HUES64 (cell line): ENCODE data around the gene SLC12A3. TPM values are rescaled to one million over a fixed set of nuclear protein-coding genes. Genes with fewer than 3 reads are reported as not detected.

Experiments
- H3K27ac ChIP-seq: 2 replicates; pipeline ENCODE4 v1.7.0; 2013; ENCODE audit warnings: low read depth, low read length, inconsistent platforms
- H3K27me3 ChIP-seq: 2 replicates; pipeline ENCODE4 v1.6.1; 2013; ENCODE audit warnings: mild to moderate bottlenecking, low read length; ENCODE audit not compliant: insufficient read depth
- H3K36me3 ChIP-seq: 2 replicates; pipeline ENCODE4 v1.6.1; 2013; ENCODE audit warnings: mild to moderate bottlenecking, low read length; ENCODE audit not compliant: insufficient read depth
- H3K4me1 ChIP-seq: 2 replicates; pipeline ENCODE4 v1.6.1; 2013; ENCODE audit warnings: mild to moderate bottlenecking, low read length, moderate library complexity; ENCODE audit not compliant: insufficient read depth
- H3K4me3 ChIP-seq: 2 replicates; pipeline ENCODE4 v1.5.1; 2013; ENCODE audit warnings: mild to moderate bottlenecking, low read length, moderate library complexity
- H3K9ac ChIP-seq: 2 replicates; pipeline ENCODE4 v1.6.1; 2013; ENCODE audit warnings: mild to moderate bottlenecking, low read depth, low read length
- H3K9me3 ChIP-seq: 2 replicates; pipeline ENCODE4 v1.6.1; 2013; ENCODE audit warnings: low read depth, low read length; ENCODE audit not compliant: insufficient read depth
- WGBS: fragments of 150-250, 120-280 bp; methylation state at CpG from one replicate; pipeline ENCODE4 v1.1.7; 2013; ENCODE audit warnings: missing lambda C conversion rate; 5-methylcytosine and 5-hydroxymethylcytosine counted together
- polyA plus RNA-seq, 2 experiments: library from polyadenylated mRNA; stranded (reverse); fragments of 50-300 nt; gene quantifications; one replicate each; pipeline ENCODE4 v1.2.3, GENCODE V29; 2013

Gene SLC12A3, protein sequence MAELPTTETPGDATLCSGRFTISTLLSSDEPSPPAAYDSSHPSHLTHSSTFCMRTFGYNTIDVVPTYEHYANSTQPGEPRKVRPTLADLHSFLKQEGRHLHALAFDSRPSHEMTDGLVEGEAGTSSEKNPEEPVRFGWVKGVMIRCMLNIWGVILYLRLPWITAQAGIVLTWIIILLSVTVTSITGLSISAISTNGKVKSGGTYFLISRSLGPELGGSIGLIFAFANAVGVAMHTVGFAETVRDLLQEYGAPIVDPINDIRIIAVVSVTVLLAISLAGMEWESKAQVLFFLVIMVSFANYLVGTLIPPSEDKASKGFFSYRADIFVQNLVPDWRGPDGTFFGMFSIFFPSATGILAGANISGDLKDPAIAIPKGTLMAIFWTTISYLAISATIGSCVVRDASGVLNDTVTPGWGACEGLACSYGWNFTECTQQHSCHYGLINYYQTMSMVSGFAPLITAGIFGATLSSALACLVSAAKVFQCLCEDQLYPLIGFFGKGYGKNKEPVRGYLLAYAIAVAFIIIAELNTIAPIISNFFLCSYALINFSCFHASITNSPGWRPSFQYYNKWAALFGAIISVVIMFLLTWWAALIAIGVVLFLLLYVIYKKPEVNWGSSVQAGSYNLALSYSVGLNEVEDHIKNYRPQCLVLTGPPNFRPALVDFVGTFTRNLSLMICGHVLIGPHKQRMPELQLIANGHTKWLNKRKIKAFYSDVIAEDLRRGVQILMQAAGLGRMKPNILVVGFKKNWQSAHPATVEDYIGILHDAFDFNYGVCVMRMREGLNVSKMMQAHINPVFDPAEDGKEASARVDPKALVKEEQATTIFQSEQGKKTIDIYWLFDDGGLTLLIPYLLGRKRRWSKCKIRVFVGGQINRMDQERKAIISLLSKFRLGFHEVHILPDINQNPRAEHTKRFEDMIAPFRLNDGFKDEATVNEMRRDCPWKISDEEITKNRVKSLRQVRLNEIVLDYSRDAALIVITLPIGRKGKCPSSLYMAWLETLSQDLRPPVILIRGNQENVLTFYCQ
- not detected for polyA plus RNA-seq (2013, experiment 1 of 2)
- not detected for polyA plus RNA-seq (2013, experiment 2 of 2)

DNA sequence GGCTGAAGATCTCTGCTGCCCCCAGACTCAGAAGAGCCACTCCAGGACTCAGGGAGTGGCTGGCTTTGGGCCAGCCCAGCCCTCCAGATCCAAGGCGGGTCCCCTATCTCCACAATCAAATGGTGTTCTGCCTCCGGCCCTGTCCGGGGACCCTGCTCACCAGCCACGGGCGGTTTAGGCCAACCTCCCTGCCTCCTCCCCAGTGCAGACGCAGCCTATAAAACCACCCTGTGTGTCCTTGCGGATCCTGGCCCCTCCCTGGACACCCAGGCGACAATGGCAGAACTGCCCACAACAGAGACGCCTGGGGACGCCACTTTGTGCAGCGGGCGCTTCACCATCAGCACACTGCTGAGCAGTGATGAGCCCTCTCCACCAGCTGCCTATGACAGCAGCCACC is at the start of gene SLC12A3:
SLC12A3 (plus strand) TSS at position 248 of the 400 bp plus-strand sequence; CDS start at position 277, 29 bp downstream.
- no peaks in the 10 kb centered on the region; the same call in 1 of the 2 replicates for H3K4me1 ChIP-seq
- 92% methylated on average over 12 of the region's 12 CpGs for WGBS

GRCh38 chr16:56815721-56816120 is 49.3 kb upstream of the SLC12A3 start:
- no peak overlapping the region for H3K9ac ChIP-seq
- no peaks in the 10 kb centered on the region for H3K9me3 ChIP-seq
- H3K4me1 ChIP-seq = no peaks in the 10 kb centered on the region
- H3K27me3 ChIP-seq = no peaks in the 10 kb centered on the region
- no peak overlapping the region for H3K4me3 ChIP-seq
- H3K27ac ChIP-seq = no peak overlapping the region
- peaks cover 20% of the 10 kb centered on the region for H3K36me3 ChIP-seq

More for the DNA sequence above, at the start of gene SLC12A3:
- H3K27ac ChIP-seq = no peak within 1 kb of the TSS
- no peak within 1 kb of the TSS for H3K4me3 ChIP-seq
- no peaks in the 10 kb centered on the region for H3K27me3 ChIP-seq
- H3K36me3 ChIP-seq = no peaks in the 10 kb centered on the region
- no peaks in the 10 kb centered on the region for H3K9me3 ChIP-seq
- no peak within 1 kb of the TSS for H3K9ac ChIP-seq

DNA sequence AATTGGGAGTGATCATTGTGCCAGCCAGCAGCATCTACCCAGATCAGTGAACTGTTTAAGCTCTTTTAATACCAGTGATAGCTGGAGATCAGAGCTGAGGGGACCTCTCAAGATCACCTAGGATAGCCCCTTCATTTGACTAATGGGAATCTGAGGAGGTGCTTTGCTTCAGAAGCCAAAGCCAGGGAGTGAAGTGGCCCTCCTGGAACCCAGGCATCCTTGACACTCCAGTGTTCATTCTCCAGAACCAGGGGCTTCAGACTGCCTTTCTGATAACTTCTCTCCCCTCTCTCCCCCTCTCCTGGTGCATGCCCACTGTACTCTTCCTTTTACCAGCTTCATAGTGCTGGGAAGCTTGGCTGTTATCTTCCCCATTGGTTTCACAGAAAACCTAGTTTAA is 48.0 kb upstream of the SLC12A3 start:
- no peaks in the 10 kb centered on the region for H3K9me3 ChIP-seq
- no peak overlapping the region for H3K4me3 ChIP-seq
- peaks cover 33% of the 10 kb centered on the region for H3K36me3 ChIP-seq
- no peaks in the 10 kb centered on the region for H3K27me3 ChIP-seq
- no peak overlapping the region for H3K9ac ChIP-seq
- no peak overlapping the region for H3K27ac ChIP-seq
- H3K4me1 ChIP-seq = no peaks in the 10 kb centered on the region

- no peaks in the 10 kb centered on the region for H3K9me3 ChIP-seq
- H3K27me3 ChIP-seq = no peaks in the 10 kb centered on the region
- H3K4me1 ChIP-seq = peaks cover 4% of the 10 kb centered on the region
- H3K4me3 ChIP-seq = no peak overlapping the region
- H3K36me3 ChIP-seq = peaks cover 35% of the 10 kb centered on the region
- WGBS = 94% methylated on average over 1 of the region's 1 CpG
- H3K27ac ChIP-seq = no peak overlapping the region
- H3K9ac ChIP-seq = no peak overlapping the region
These were observed 47.1 kb upstream of the SLC12A3 start for GRCh38 chr16:56817938-56818337.

GRCh38 chr16:56823081-56823733 is 41.8 kb upstream of the SLC12A3 start:
- Histone ChIP-seq H3K4me3 (no peak overlapping the region), H3K27me3 (no peaks in the 10 kb centered on the region), H3K4me1 (peaks cover 13% of the 10 kb centered on the region), H3K27ac (peak overlapping the region; percentile 58; the same call in 1 of the 2 replicates), H3K9ac (no peak overlapping the region), H3K36me3 (peaks cover 74% of the 10 kb centered on the region), H3K9me3 (no peaks in the 10 kb centered on the region)
- WGBS = 79% methylated on average over 12 of the region's 12 CpGs

GRCh38 chr16:56824331-56824730 is 40.7 kb upstream of the SLC12A3 start:
- Histone ChIP-seq H3K9ac (no peak overlapping the region), H3K36me3 (peaks cover 79% of the 10 kb centered on the region), H3K27me3 (no peaks in the 10 kb centered on the region), H3K4me1 (peaks cover 13% of the 10 kb centered on the region), H3K9me3 (no peaks in the 10 kb centered on the region), H3K27ac (no peak overlapping the region), H3K4me3 (no peak overlapping the region)
- WGBS = 91% methylated on average over 3 of the region's 3 CpGs

- H3K27ac ChIP-seq = no peak overlapping the region
- H3K27me3 ChIP-seq = no peaks in the 10 kb centered on the region
- H3K9me3 ChIP-seq = no peaks in the 10 kb centered on the region
- peaks cover 13% of the 10 kb centered on the region for H3K4me1 ChIP-seq
- WGBS = 100% methylated on average over 2 of the region's 3 CpGs
- H3K9ac ChIP-seq = no peak overlapping the region
- H3K4me3 ChIP-seq = no peak overlapping the region
- peaks cover 81% of the 10 kb centered on the region for H3K36me3 ChIP-seq
These were observed 40.2 kb upstream of the SLC12A3 start for GRCh38 chr16:56824804-56825203.

GRCh38 chr16:56825826-56826225 is 39.2 kb upstream of the SLC12A3 start:
- Histone ChIP-seq H3K27ac (no peak overlapping the region), H3K4me3 (no peak overlapping the region), H3K9me3 (no peaks in the 10 kb centered on the region), H3K36me3 (peaks cover 83% of the 10 kb centered on the region), H3K9ac (no peak overlapping the region), H3K4me1 (peaks cover 13% of the 10 kb centered on the region), H3K27me3 (no peaks in the 10 kb centered on the region)

DNA sequence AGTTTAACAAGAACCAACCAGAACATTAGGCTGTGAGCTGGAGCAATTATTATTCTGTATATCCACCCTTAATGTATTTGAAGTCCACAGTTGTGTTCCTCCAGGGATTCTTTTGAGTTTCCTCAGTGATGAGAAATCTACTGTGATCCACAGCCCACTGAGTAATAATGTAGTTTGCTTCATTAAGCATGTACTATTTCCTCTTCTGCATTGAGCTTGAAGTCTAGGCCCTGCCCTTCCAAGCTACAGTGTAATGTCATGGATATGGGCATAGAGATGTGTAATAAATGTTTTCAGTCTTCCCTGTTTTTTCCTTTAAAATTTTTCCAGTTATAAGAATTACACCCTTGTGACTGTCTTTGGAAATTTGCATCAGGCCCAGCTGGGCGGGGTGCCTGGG is 36.4 kb upstream of the SLC12A3 start:
- 95% methylated on average over 1 of the region's 1 CpG for WGBS
- Histone ChIP-seq H3K4me1 (peaks cover 3% of the 10 kb centered on the region; the same call in 1 of the 2 replicates), H3K9me3 (no peaks in the 10 kb centered on the region), H3K27ac (no peak overlapping the region), H3K4me3 (no peak overlapping the region), H3K27me3 (no peaks in the 10 kb centered on the region), H3K36me3 (peaks cover 92% of the 10 kb centered on the region), H3K9ac (no peak overlapping the region)

- Histone ChIP-seq H3K4me1 (no peaks in the 10 kb centered on the region), H3K27ac (no peak overlapping the region), H3K9ac (no peak overlapping the region), H3K36me3 (peaks cover 95% of the 10 kb centered on the region), H3K9me3 (no peaks in the 10 kb centered on the region), H3K27me3 (no peaks in the 10 kb centered on the region), H3K4me3 (no peak overlapping the region)
- 60% methylated on average over 2 of the region's 2 CpGs for WGBS
These were observed 34.3 kb upstream of the SLC12A3 start for GRCh38 chr16:56830669-56831068.
